ENCODE measurements around the gene RAD21L1.

DNA sequence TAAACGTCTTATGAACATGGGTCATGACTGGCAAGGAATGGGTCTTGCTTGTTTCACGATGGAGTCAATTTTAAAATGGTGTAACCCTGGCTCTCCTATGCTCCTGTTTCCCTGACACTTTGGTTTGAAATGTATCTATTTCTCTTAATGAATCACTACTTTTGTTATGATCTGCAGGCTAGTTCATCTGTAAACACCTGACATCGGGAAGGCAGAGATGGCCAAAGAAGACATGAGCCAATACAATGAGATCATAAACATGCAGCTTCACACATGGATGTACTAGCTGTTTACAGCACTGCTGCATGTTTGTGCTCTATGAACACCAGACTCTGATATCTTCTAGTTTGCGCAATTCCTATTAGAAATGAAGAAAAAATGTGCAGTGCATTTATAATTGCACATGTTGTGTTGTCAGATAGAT, 11.0 kb upstream of the RAD21L1 start:
- TF ChIP-seq, protein P1, sequence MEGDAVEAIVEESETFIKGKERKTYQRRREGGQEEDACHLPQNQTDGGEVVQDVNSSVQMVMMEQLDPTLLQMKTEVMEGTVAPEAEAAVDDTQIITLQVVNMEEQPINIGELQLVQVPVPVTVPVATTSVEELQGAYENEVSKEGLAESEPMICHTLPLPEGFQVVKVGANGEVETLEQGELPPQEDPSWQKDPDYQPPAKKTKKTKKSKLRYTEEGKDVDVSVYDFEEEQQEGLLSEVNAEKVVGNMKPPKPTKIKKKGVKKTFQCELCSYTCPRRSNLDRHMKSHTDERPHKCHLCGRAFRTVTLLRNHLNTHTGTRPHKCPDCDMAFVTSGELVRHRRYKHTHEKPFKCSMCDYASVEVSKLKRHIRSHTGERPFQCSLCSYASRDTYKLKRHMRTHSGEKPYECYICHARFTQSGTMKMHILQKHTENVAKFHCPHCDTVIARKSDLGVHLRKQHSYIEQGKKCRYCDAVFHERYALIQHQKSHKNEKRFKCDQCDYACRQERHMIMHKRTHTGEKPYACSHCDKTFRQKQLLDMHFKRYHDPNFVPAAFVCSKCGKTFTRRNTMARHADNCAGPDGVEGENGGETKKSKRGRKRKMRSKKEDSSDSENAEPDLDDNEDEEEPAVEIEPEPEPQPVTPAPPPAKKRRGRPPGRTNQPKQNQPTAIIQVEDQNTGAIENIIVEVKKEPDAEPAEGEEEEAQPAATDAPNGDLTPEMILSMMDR (IDR thresholded peaks at IDR 0.05): no peak
- no peak for TF ChIP-seq POLR2AphosphoS5 (IDR thresholded peaks at IDR 0.05)

Measured in gastroesophageal sphincter (tissue), 3 donors.